Measurements from ENCODE around the gene CRK. TPM values are rescaled to one million over a fixed set of nuclear protein-coding genes. Genes with fewer than 3 reads are reported as not detected.

CRK gene
- total and polyA plus RNA-seq, 2 of the 4 experiments (the other 2 are of a cell fraction): 57.6 to 100 TPM

DNA sequence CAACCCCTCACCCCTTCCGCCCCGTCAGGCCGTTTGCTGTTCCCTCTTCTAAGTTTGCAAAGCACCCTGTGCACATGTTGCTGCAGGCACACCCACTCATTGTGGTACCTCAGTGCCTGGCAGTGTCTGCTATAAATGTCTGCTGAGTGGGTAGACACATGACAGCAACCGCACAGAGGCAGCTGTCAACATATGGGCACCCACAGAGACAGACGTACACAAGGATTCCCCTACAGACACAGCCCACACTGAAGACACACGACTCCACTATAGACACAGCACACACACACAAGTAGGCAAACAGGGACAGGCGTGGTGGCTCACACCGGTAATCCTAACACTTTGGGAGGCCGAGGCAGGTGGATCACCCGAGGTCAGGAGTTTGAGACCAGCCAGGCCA is 17.8 kb upstream of the CRK start:
- CTCF ChIA-PET: no interaction called here
- Histone ChIP-seq H3K4me2 (ENCODE audit: low read depth, low read length) (no peak overlapping the region), H3K27ac (ENCODE audit: insufficient read depth, low read length) (no peak overlapping the region), H3K23ac (ENCODE audit: low read depth, low read length) (no peak overlapping the region), H2AFZ (replicated peaks; ENCODE audit: low read length, poor library complexity) (no peak overlapping the region), H3K14ac (replicated peaks; ENCODE audit: low read depth, low read length) (no peak overlapping the region), H3K18ac (ENCODE audit: low read depth, low read length) (no peak overlapping the region), H2BK5ac (ENCODE audit: low read depth, low read length, poor library complexity, severe bottlenecking) (no peak overlapping the region), H3K9ac (ENCODE audit: low read depth, low read length) (no peak overlapping the region), H2AK5ac (ENCODE audit: low read depth, low read length) (no peak overlapping the region), H4K20me1 (ENCODE audit: insufficient read depth, low read length) (peaks cover 26% of the 10 kb centered on the region), H2BK20ac (ENCODE audit: low read depth, low read length) (no peak overlapping the region), H3K9me3 (ENCODE audit: control insufficient read depth, insufficient read depth, low read length) (no peaks in the 10 kb centered on the region), H4K5ac (ENCODE audit: low read depth, low read length) (no peak overlapping the region), H3K4me1 (ENCODE audit: control insufficient read depth, insufficient read depth, low read length) (no peaks in the 10 kb centered on the region), H3K4ac (ENCODE audit: low read depth, low read length) (no peak overlapping the region), H2AK9ac (replicated peaks; ENCODE audit: low read depth, low read length, poor library complexity) (no peak overlapping the region), H2BK120ac (ENCODE audit: low read depth, low read length) (no peak overlapping the region), H2BK15ac (ENCODE audit: low read depth, low read length) (no peak overlapping the region), H3K9me1 (ENCODE audit: insufficient read depth, low read length) (no peaks in the 10 kb centered on the region), H3K79me1 (ENCODE audit: low read depth in 1 of 2, low read length in 2 of 2) (peaks cover 16 to 44% of the 10 kb centered on the region in 2 experiments), H3K56ac (ENCODE audit: extremely low read depth, insufficient read depth, low read length) (no peak overlapping the region), H4K8ac (ENCODE audit: low read depth in 2 of 2, low read length in 2 of 2) (no peak overlapping the region), H4K91ac (ENCODE audit: insufficient read depth, low read depth, low read length) (no peak overlapping the region), H3K36me3 (ENCODE audit: control insufficient read depth, insufficient read depth, low read length) (peaks cover 81% of the 10 kb centered on the region), H3K27me3 (ENCODE audit: control insufficient read depth, insufficient read depth, low read length) (no peaks in the 10 kb centered on the region), H3K4me3 (ENCODE audit: insufficient read depth, low read depth, low read length) (no peak overlapping the region)
- 100% methylated on average over 4 of the region's 10 CpGs; no CpG with 5 or more reads in 1 of the 2 experiments for WGBS, 2 experiments (ENCODE audit: extremely low coverage in 2 of 2, insufficient read length in 1 of 2)
- intact Hi-C loops (cut with micrococcal nuclease) (no loop called here), in situ Hi-C loops (cut with MboI; ENCODE audit: low sequenced_read_pairs) (no loop called here), dilution Hi-C loops (cut with HindIII; ENCODE audit: low sequenced_read_pairs, unreplicated experiment) (no loop called here)
- POLR2A ChIA-PET (ENCODE audit: unreplicated experiment): no interaction called here
- ATAC-seq (ENCODE audit: low read depth): no peak
- no TSS peak for BruUV-seq (replicated peaks)
- TF ChIP-seq RFX5 (IDR thresholded peaks at IDR 0.05; ENCODE audit: low read depth, low read length) (no peak), RAD21 (IDR thresholded peaks at IDR 0.05; ENCODE audit: low read length) (no peak), FOS (IDR thresholded peaks at IDR 0.05; ENCODE audit: low read depth, low read length) (no peak), MAZ (IDR thresholded peaks at IDR 0.05; ENCODE audit: borderline replicate concordance, low read depth, low read length) (no peak), RCOR1 (IDR thresholded peaks at IDR 0.05; ENCODE audit: insufficient replicate concordance, low read length) (no peak), CHD1 (IDR thresholded peaks at IDR 0.05; ENCODE audit: low read depth, low read length) (no peak), BHLHE40 (IDR thresholded peaks at IDR 0.05; ENCODE audit: low read depth, low read length) (no peak), CEBPB (IDR thresholded peaks at IDR 0.05; ENCODE audit: low read depth, low read length) (no peak), MAFK (IDR thresholded peaks at IDR 0.05; ENCODE audit: low read depth, low read length) (no peak), SMC3 (IDR thresholded peaks at IDR 0.05; ENCODE audit: low read depth, low read length) (no peak), MXI1 (IDR thresholded peaks at IDR 0.05; ENCODE audit: borderline replicate concordance, low read depth, low read length) (no peak), POLR2A (IDR thresholded peaks at IDR 0.05; ENCODE audit: low read depth, low read length) (no peak), NFE2L2 (IDR thresholded peaks at IDR 0.05; ENCODE audit: low read depth, low read length) (no peak)
- TF ChIP-seq, protein P1, sequence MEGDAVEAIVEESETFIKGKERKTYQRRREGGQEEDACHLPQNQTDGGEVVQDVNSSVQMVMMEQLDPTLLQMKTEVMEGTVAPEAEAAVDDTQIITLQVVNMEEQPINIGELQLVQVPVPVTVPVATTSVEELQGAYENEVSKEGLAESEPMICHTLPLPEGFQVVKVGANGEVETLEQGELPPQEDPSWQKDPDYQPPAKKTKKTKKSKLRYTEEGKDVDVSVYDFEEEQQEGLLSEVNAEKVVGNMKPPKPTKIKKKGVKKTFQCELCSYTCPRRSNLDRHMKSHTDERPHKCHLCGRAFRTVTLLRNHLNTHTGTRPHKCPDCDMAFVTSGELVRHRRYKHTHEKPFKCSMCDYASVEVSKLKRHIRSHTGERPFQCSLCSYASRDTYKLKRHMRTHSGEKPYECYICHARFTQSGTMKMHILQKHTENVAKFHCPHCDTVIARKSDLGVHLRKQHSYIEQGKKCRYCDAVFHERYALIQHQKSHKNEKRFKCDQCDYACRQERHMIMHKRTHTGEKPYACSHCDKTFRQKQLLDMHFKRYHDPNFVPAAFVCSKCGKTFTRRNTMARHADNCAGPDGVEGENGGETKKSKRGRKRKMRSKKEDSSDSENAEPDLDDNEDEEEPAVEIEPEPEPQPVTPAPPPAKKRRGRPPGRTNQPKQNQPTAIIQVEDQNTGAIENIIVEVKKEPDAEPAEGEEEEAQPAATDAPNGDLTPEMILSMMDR (conservative IDR thresholded peaks at IDR 0.05; ENCODE audit: low read depth, low read length): no peak
- TF ChIP-seq, protein P2, sequence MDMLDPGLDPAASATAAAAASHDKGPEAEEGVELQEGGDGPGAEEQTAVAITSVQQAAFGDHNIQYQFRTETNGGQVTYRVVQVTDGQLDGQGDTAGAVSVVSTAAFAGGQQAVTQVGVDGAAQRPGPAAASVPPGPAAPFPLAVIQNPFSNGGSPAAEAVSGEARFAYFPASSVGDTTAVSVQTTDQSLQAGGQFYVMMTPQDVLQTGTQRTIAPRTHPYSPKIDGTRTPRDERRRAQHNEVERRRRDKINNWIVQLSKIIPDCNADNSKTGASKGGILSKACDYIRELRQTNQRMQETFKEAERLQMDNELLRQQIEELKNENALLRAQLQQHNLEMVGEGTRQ (IDR thresholded peaks at IDR 0.05; ENCODE audit: low read depth, low read length): no peak
- TF ChIP-seq, protein P3, sequence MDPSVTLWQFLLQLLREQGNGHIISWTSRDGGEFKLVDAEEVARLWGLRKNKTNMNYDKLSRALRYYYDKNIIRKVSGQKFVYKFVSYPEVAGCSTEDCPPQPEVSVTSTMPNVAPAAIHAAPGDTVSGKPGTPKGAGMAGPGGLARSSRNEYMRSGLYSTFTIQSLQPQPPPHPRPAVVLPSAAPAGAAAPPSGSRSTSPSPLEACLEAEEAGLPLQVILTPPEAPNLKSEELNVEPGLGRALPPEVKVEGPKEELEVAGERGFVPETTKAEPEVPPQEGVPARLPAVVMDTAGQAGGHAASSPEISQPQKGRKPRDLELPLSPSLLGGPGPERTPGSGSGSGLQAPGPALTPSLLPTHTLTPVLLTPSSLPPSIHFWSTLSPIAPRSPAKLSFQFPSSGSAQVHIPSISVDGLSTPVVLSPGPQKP (IDR thresholded peaks at IDR 0.05; ENCODE audit: borderline replicate concordance, low read depth, low read length): no peak
- DNase-seq: no peak
